Activated CD4-positive, alpha-beta T cell treated with anti-CD3 and anti-CD28 coated beads, Interleukin-10, Interleukin-2, amounts not matched to agents 100 ng/mL and 50 ng/mL, durations not matched to agents 16 hours and 8 hours (primary cell): Measurements from ENCODE around the gene TMEM204.

Experiments
- DNase-seq: peaks from one replicate; pipeline ENCODE4 v3.0.0-alpha.2; 2020

TMEM204 gene

GRCh38 chr16:1499756-1500464, 33.6 kb upstream of the TMEM204 start:
- DNase-seq, result no peak

GRCh38 chr16:1500465-1501150, 32.9 kb upstream of the TMEM204 start:
- DNase-seq, result no peak

- DNase-seq, result no peak
These were observed 31.8 kb upstream of the TMEM204 start for GRCh38 chr16:1501630-1502029.

GRCh38 chr16:1502092-1503004, 31.1 kb upstream of the TMEM204 start:
- no peak for DNase-seq

GRCh38 chr16:1503110-1503955, 30.1 kb upstream of the TMEM204 start:
- DNase-seq, result no peak

- DNase-seq, result no peak
These were observed 28.2 kb upstream of the TMEM204 start for GRCh38 chr16:1505073-1505844.

- no peak for DNase-seq
These were observed 27.6 kb upstream of the TMEM204 start for GRCh38 chr16:1505912-1506311.

- no peak for DNase-seq
These were observed 26.8 kb upstream of the TMEM204 start for GRCh38 chr16:1506494-1507213.

GRCh38 chr16:1508494-1509187, 24.8 kb upstream of the TMEM204 start:
- no peak for DNase-seq

GRCh38 chr16:1509307-1510221, 23.9 kb upstream of the TMEM204 start:
- DNase-seq, result no peak

- DNase-seq, result no peak
These were observed 23.2 kb upstream of the TMEM204 start for GRCh38 chr16:1510272-1510671.

GRCh38 chr16:1510941-1511351, 22.5 kb upstream of the TMEM204 start:
- DNase-seq, result no peak

GRCh38 chr16:1511662-1512569, 21.6 kb upstream of the TMEM204 start:
- no peak for DNase-seq

- no peak for DNase-seq
These were observed 20.7 kb upstream of the TMEM204 start for GRCh38 chr16:1512774-1513173.

GRCh38 chr16:1514507-1514906, 19.0 kb upstream of the TMEM204 start:
- DNase-seq, result no peak

GRCh38 chr16:1518626-1519135, 14.8 kb upstream of the TMEM204 start:
- DNase-seq, result no peak

GRCh38 chr16:1519831-1520230, 13.6 kb upstream of the TMEM204 start:
- DNase-seq, result no peak

- no peak for DNase-seq
These were observed 13.0 kb upstream of the TMEM204 start for GRCh38 chr16:1520461-1520860.
